K562 (cell line): ENCODE results near the gene NT5DC2. TPM values are rescaled to one million over a fixed set of nuclear protein-coding genes. Genes with fewer than 3 reads are reported as not detected.
A peak's percentile ranks its signal among the peaks of the same experiment; 100 is the strongest.

ENCODE experiments used
- ATF7 ChIP-seq: fragments of 450-650 bp; IDR thresholded peaks from 2 replicates; pipeline ENCODE4 v1.7.1; 2014; ENCODE audit warnings: mild to moderate bottlenecking, moderate library complexity
- C11orf30 ChIP-seq: fragments of 450-650 bp; IDR thresholded peaks from 2 replicates; pipeline ENCODE4 v1.6.1; 2016; ENCODE audit warnings: low read depth, mild to moderate bottlenecking
- CBFB ChIP-seq: sonication (generic); formaldehyde crosslinking; IDR thresholded peaks from 2 replicates; pipeline ENCODE4 v1.4.0; 2020; ENCODE audit warnings: mild to moderate bottlenecking, missing genetic modification reagents
- CBX1 ChIP-seq: sonication (generic); IDR thresholded peaks from 2 replicates; pipeline ENCODE4 v1.6.1; 2016; ENCODE audit warnings: antibody characterized with exemption, low read depth, mild to moderate bottlenecking
- CEBPB ChIP-seq: fragments of 450-650 bp; IDR thresholded peaks from 2 replicates; pipeline ENCODE4 v1.6.1; 2016; ENCODE audit warnings: missing genetic modification characterization, missing compliant biosample characterization
- CHD7 ChIP-seq: fragments of 200-600 bp; sonication (generic); IDR thresholded peaks from one replicate; pipeline ENCODE4 v1.6.1; 2012; ENCODE audit warnings: mild to moderate bottlenecking, low read depth, low read length, inconsistent platforms
- CTBP1 ChIP-seq: fragments of 450-650 bp; IDR thresholded peaks from 2 replicates; pipeline ENCODE4 v1.6.1; 2016; ENCODE audit warnings: borderline replicate concordance
- ETV5 ChIP-seq: sonication (generic); formaldehyde crosslinking; IDR thresholded peaks from 2 replicates; pipeline ENCODE4 v1.4.0; 2020; ENCODE audit warnings: low read depth, mild to moderate bottlenecking, missing genetic modification reagents
- GTF2B ChIP-seq: IDR thresholded peaks from 2 replicates; pipeline ENCODE4 v1.6.1; 2011; ENCODE audit not compliant: insufficient read length; ENCODE audit errors: extremely low read depth
- MED1 ChIP-seq: sonication (generic); formaldehyde crosslinking; IDR thresholded peaks from 2 replicates; pipeline ENCODE4 v1.8.1; 2023; ENCODE audit warnings: missing genetic modification reagents, borderline replicate concordance
- POLR2G ChIP-seq: fragments of 200-400 bp; formaldehyde crosslinking; IDR thresholded peaks from 2 replicates; pipeline ENCODE4 v1.6.1; 2017; ENCODE audit warnings: low read depth, mild to moderate bottlenecking, antibody characterized with exemption, low read length, moderate library complexity
- RAD51 ChIP-seq: fragments of 450-650 bp; IDR thresholded peaks from 2 replicates; pipeline ENCODE4 v1.7.1; 2016; ENCODE audit warnings: low read depth, mild to moderate bottlenecking, borderline replicate concordance
- SIN3A ChIP-seq, 2 experiments: fragments of 150-350 bp in 1 of 2; IDR thresholded peaks; 2 replicates each; pipeline ENCODE4 v1.6.1; 2011 to 2016; ENCODE audit warnings: borderline replicate concordance in 2 of 2, low read depth in 2 of 2, low read length in 2 of 2, mild to moderate bottlenecking in 2 of 2, moderate library complexity in 2 of 2; ENCODE audit not compliant: control insufficient read depth in 1 of 2
- SMARCE1 ChIP-seq: fragments of 450-650 bp; IDR thresholded peaks from 2 replicates; pipeline ENCODE4 v1.7.1; 2016; ENCODE audit warnings: mild to moderate bottlenecking
- ZKSCAN8 ChIP-seq: fragments of 200-800 bp; sonication (Bioruptor generic); IDR thresholded peaks from 2 replicates; pipeline ENCODE4 v1.6.1; 2016; ENCODE audit warnings: missing genetic modification characterization, missing compliant biosample characterization
- ZNF212 ChIP-seq: fragments of 450-650 bp; formaldehyde crosslinking; IDR thresholded peaks from 2 replicates; pipeline ENCODE4 v1.4.0; 2020; ENCODE audit warnings: mild to moderate bottlenecking
- ZNF23 ChIP-seq: fragments of 250-450 bp; sonication (Bioruptor Pico); IDR thresholded peaks from 2 replicates; pipeline ENCODE4 v1.4.0; 2020; ENCODE audit warnings: mild to moderate bottlenecking
- polyA plus RNA-seq, 8 experiments: library from polyadenylated mRNA; depleted of rRNA in 4 of 8; stranded (reverse) in 5 of 8; unstranded in 3 of 8; fragments of >200 nt; fragmentation: Nextera tagmentation in 2 of 8; fragmentation: Illumina TruSeq in 1 of 8; extraction: Ambion mirVana in 2 of 8; extraction: Trizol in 1 of 8; gene quantifications; 2 replicates each; pipeline versions ENCODE4 v1.2.1 to v1.2.3, GENCODE V29; 2011 to 2014; ENCODE audit warnings: inconsistent platforms in 1 of 8, missing spikeins in 1 of 8
- total RNA-seq, 7 experiments: library from RNA; depleted of rRNA in 6 of 7; stranded (reverse); fragments of >200 nt in 6 of 7; fragmentation: Illumina TruSeq in 2 of 7; extraction: Trizol in 2 of 7; gene quantifications; 2 replicates each; pipeline versions ENCODE4 v1.2.1 to v1.2.3, GENCODE V29; 2011 to 2021; ENCODE audit warnings: low replicate concordance in 1 of 7

The NT5DC2 gene
- total and polyA plus RNA-seq, 9 of the 15 experiments (the other 6 are each of a cell fraction or from before 2014, with no cell fraction given), result 25.6 to 168 (median 122) TPM

- TF ChIP-seq CHD7 (no peak), RAD51 (no peak), CTBP1 (peak; percentile 44; the same call in 1 of the 2 replicates), CEBPB (no peak), ETV5 (no peak), CBFB (CRISPR knock-in tag) (no peak; the same call in 1 of the 2 replicates), MED1 (CRISPR knock-in tag) (no peak), GTF2B (no peak), SMARCE1 (no peak), ZNF212 (no peak), CBX1 (no peak), ZKSCAN8 (no peak), POLR2G (peak; percentile 26), ATF7 (no peak), ZNF23 (CRISPR knock-in tag) (no peak), SIN3A (IDR thresholded peaks at IDR 0.05; ENCODE audit: borderline replicate concordance in 2 of 2, control insufficient read depth in 1 of 2, low read depth in 2 of 2, low read length in 2 of 2) (peak in 1 of 2 experiments; percentile 56; a peak in 1 of 4 replicates), C11orf30 (no peak)
Observed at GRCh38 chr3:52534281-52535183, 875 bp upstream of the NT5DC2 start (continued).
